ENCODE results near the gene LYG1.
A peak's percentile ranks its signal among the peaks of the same experiment; 100 is the strongest.
"Not testable (repeated sequence)": the region's sequence is repeated elsewhere in the genome, so short reads cannot be mapped to it uniquely, and the experiment has no call there.

Gene LYG1

DNA sequence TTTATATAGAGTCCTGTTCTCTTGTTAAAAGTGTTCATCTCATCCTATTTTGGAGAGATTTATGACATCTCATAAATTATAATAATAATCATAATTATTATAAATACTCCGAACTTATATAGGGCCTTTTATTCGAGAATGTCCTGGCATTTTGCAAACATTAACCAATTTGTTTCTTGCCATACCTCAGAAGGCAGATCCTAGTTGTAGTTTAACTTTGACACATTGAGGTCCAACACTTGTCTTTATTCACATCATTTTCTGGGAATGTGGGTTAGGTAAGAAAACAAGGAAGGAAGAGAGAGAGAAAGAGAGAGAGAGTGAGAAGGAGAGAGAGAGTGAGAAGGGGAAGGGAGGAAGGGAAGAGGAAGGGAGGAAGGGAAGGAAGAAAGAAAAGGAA lies at the start of gene LYG1:
TSS of gene LYG1 (minus strand) at position 101 of the 400 bp plus-strand sequence. CDS start 5,527 bp downstream, outside the sequence.
- DNase-seq; in situ Hi-C loops (cut with MboI; ENCODE audit: low pct_unique_long_range_greater_than_20kb, low sequenced_read_pairs): not testable (repeated sequence)

- no peak for DNase-seq
- in situ Hi-C loops (cut with MboI; ENCODE audit: low pct_unique_long_range_greater_than_20kb, low sequenced_read_pairs): no loop called here
Measured at GRCh38 chr2:99350194-99350593, 49.2 kb upstream of the LYG1 start.

DNA sequence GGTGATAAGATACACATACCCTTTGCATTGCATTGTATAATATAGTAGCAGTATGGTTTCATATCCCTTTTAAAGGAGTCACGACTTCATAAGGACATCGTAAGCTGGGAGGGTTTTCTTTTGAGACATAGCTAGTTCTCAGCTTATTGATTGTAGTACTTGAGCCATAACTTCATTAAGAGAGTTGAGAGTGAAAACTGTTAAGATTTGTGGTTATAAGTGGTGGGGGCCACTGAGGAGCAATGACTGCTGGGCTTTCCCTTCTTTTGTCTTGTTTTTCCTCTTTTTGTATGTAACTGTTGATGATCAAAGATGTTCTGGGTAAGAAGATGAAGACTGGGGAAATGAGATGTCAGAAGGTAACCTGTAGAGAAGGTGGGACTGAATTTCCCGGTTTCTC lies 47.2 kb upstream of the LYG1 start:
- no peak for DNase-seq
- in situ Hi-C loops (cut with MboI; ENCODE audit: low pct_unique_long_range_greater_than_20kb, low sequenced_read_pairs): no loop called here

DNA sequence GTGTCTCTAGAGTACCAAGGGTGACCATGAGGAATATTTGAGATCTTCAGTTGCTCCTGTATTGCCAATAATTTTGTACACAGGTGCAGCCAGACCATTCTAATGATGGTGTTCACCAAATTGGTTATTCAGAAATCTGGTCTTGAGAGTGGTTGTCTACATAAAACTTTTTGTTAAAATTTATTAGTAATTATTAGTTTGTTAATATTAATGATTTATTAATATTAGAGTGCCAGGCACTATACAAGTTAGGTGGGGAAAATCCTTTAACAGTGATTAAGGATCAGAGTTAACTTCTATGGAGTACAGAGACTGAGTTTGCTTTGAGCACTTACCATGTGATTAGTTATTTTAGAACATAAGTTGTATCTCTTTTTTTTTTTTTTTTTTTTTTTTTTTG lies 45.2 kb upstream of the LYG1 start:
- no peak for DNase-seq
- in situ Hi-C loops (cut with MboI; ENCODE audit: low pct_unique_long_range_greater_than_20kb, low sequenced_read_pairs): no loop called here

- DNase-seq; in situ Hi-C loops (cut with MboI; ENCODE audit: low pct_unique_long_range_greater_than_20kb, low sequenced_read_pairs): not testable (repeated sequence)
Measured at GRCh38 chr2:99345446-99345845, 44.4 kb upstream of the LYG1 start.

GRCh38 chr2:99342536-99342935 lies 41.5 kb upstream of the LYG1 start:
- in situ Hi-C loops (cut with MboI; ENCODE audit: low pct_unique_long_range_greater_than_20kb, low sequenced_read_pairs): no loop called here
- DNase-seq: no peak

GRCh38 chr2:99340669-99341236 lies 39.8 kb upstream of the LYG1 start:
- in situ Hi-C loops (cut with MboI; ENCODE audit: low pct_unique_long_range_greater_than_20kb, low sequenced_read_pairs): no loop called here
- DNase-seq: no peak

GRCh38 chr2:99338029-99338585 lies 37.1 kb upstream of the LYG1 start:
- in situ Hi-C loops (cut with MboI; ENCODE audit: low pct_unique_long_range_greater_than_20kb, low sequenced_read_pairs): no loop called here
- peak; percentile 55 for DNase-seq

- peak; percentile 94 for DNase-seq
- in situ Hi-C loops (cut with MboI; ENCODE audit: low pct_unique_long_range_greater_than_20kb, low sequenced_read_pairs): no loop called here
Measured at GRCh38 chr2:99337113-99338028, 36.4 kb upstream of the LYG1 start, which contains the start of gene EIF5B. Gene EIF5B, plus strand, starts transcription at chr2:99337389. Its CDS starts 166 bp downstream, at chr2:99337555.

GRCh38 chr2:99336804-99337112 lies 35.8 kb upstream of the LYG1 start:
- in situ Hi-C loops (cut with MboI; ENCODE audit: low pct_unique_long_range_greater_than_20kb, low sequenced_read_pairs): no loop called here
- DNase-seq: no peak

DNA sequence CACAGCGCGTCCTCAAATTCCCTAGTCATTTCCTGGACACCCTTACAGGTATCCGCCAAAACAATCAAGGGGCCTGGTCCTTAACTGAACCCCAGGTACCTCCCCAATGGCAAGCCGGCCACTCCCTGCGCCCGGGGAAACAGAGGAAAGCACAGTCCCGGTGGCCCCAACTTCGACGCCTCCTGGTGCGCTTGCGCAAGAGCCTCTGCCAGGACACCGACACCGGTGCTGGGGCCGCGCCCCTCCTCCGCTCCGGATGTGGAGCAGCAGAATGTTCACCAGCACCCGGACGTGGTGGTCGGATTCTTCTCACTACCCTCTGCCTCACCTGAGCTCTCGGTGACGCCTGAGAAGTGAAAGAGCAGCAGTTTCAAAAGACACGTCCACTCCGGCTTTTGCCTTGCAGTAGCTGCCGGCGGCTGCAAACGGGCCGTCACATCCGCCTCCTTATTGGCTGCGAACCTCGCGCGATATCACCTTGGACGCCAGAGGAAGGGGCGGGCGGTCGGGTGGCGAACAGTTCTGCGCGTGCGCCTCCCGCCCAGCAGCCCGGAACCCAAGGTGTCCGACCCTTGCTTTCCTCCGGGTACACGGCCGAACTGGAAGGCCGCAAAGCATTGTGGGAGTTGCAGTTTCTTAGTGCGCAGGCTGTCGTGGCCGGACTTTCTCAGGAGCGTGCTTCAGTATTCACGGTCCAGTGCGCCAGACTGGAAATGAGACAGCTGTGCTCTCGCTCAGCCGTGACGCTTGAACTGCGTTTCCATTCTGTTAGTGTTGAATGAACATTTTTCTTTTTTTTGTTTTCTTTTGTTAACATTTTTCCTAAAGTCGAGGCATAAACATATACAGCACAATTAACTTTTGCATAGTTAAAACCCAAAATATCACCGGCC lies 35.2 kb upstream of the LYG1 start, which contains the start of gene TXNDC9:
TSS of gene TXNDC9 (minus strand) at position 423 of the 893 bp plus-strand sequence. CDS start 3,123 bp downstream, outside the sequence.
- in situ Hi-C loops (cut with MboI; ENCODE audit: low pct_unique_long_range_greater_than_20kb, low sequenced_read_pairs): no loop called here
- peak; percentile 100 for DNase-seq

DNA sequence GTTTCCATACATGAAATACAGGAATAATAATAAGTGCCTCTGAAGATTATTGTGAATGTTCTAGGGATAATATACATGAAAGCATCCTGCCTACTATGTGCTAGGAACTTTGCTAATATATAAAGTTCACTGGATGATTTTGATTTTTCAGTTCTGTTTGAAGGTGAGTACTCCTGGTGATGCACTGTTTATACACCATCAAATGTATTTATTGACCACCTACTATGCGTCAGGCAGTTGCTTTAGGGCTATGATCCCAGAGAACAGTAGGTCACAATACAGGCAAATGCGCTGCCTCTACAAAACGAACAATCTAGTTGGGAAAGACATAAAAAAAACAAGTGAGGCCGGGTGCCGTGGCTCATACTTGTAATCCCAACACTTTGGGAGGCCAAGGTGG lies 24.4 kb upstream of the LYG1 start:
- in situ Hi-C loops (cut with MboI; ENCODE audit: low pct_unique_long_range_greater_than_20kb, low sequenced_read_pairs): no loop called here
- DNase-seq: no peak

GRCh38 chr2:99317873-99318200 lies 16.8 kb upstream of the LYG1 start:
- DNase-seq; in situ Hi-C loops (cut with MboI; ENCODE audit: low pct_unique_long_range_greater_than_20kb, low sequenced_read_pairs): not testable (repeated sequence)

GRCh38 chr2:99317161-99317872 lies 16.3 kb upstream of the LYG1 start:
- in situ Hi-C loops (cut with MboI; ENCODE audit: low pct_unique_long_range_greater_than_20kb, low sequenced_read_pairs): no loop called here
- DNase-seq: no peak

GRCh38 chr2:99299580-99299979 lies 1.4 kb downstream of the LYG1 start:
- no peak for DNase-seq

DNA sequence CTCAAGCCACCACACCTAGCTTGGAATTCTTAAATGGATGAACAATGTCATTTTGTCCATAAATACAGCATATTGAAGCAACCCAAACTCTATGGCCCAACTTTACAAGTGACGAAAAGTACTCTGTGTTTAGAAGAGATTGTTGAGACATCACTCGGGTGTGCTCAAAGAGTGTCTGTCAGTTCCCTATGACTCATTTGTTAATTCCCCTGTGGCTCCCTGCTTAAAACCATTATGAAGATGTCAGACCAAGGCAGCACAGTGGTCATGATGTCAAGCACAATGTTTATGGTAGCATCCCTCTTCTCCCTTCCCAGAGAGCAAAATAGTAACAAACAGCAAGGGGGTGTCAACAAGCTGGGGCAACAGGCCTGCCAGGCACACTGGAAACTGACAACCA lies 3.0 kb downstream of the LYG1 start:
- no peak for DNase-seq
- in situ Hi-C loops (cut with MboI; ENCODE audit: low pct_unique_long_range_greater_than_20kb, low sequenced_read_pairs): no loop called here

More at GRCh38 chr2:99299580-99299979, 1.4 kb downstream of the LYG1 start:
- in situ Hi-C loops (cut with MboI; ENCODE audit: low pct_unique_long_range_greater_than_20kb, low sequenced_read_pairs): no loop called here

DNA sequence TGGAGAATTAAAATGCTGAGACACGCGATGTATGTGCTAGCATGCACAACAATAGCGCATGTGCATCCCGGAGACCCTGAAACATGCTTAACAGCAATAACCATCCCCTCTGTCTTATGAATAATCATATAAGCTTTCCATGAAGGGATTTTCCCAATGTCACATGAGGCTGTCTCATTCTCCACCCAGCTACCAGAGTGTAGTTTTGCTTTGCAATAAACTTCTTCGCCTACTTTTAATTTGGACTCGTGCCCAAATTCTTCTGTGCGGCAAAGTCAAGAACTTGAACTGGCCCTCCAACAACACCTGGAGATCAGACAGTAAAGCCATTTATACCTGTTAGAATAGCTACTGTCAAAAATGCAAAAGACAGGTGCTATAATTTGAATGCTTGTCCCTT lies 15.5 kb downstream of the LYG1 start:
- no peak for DNase-seq
- in situ Hi-C loops (cut with MboI; ENCODE audit: low pct_unique_long_range_greater_than_20kb, low sequenced_read_pairs): no loop called here

GRCh38 chr2:99279969-99280695 lies 20.9 kb downstream of the LYG1 start:
- in situ Hi-C loops (cut with MboI; ENCODE audit: low pct_unique_long_range_greater_than_20kb, low sequenced_read_pairs): no loop called here
- no peak for DNase-seq

All from KBM-7 (cell line).